GM21390 (cell line): ENCODE measurements around the gene SVIL.
"Not testable (repeated sequence)": the region's sequence is repeated elsewhere in the genome, so short reads cannot be mapped to it uniquely, and the experiment has no call there.

Source experiments
- ATAC-seq: cut with Tn5 transposase; IDR thresholded peaks from one replicate; pipeline ENCODE4 v1.9.1; 2021; ENCODE audit not compliant: unreplicated experiment

SVIL gene

GRCh38 chr10:29606693-29607092, 28.1 kb downstream of the SVIL start:
- ATAC-seq, result not testable (repeated sequence)

- ATAC-seq, result no peak
Observed at GRCh38 chr10:29604291-29604825, 30.4 kb downstream of the SVIL start.

GRCh38 chr10:29603223-29603896, 31.4 kb downstream of the SVIL start:
- ATAC-seq, result no peak

GRCh38 chr10:29600821-29601220, 34.0 kb downstream of the SVIL start:
- no peak for ATAC-seq

- no peak for ATAC-seq
Observed at GRCh38 chr10:29600067-29600466, 34.7 kb downstream of the SVIL start.

- no peak for ATAC-seq
Observed at GRCh38 chr10:29598851-29599311, 35.9 kb downstream of the SVIL start.

- no peak for ATAC-seq
Observed at GRCh38 chr10:29596826-29597225, 37.9 kb downstream of the SVIL start.

- no peak for ATAC-seq
Observed at GRCh38 chr10:29596356-29596755, 38.4 kb downstream of the SVIL start.

GRCh38 chr10:29595636-29596225, 39.0 kb downstream of the SVIL start:
- no peak for ATAC-seq

GRCh38 chr10:29595146-29595545, 39.6 kb downstream of the SVIL start:
- ATAC-seq, result no peak

GRCh38 chr10:29591651-29591968, 43.2 kb downstream of the SVIL start:
- no peak for ATAC-seq

GRCh38 chr10:29590915-29591650, 43.7 kb downstream of the SVIL start:
- no peak for ATAC-seq

- no peak for ATAC-seq
Observed at GRCh38 chr10:29588629-29589421, 45.9 kb downstream of the SVIL start.

- ATAC-seq, result not testable (repeated sequence)
Observed at GRCh38 chr10:29587750-29588628, 46.8 kb downstream of the SVIL start.

- not testable (repeated sequence) for ATAC-seq
Observed at GRCh38 chr10:29587102-29587749, 47.5 kb downstream of the SVIL start.

- no peak for ATAC-seq
Observed at GRCh38 chr10:29586509-29586908, 48.3 kb downstream of the SVIL start.

- no peak for ATAC-seq
Observed at GRCh38 chr10:29585488-29585976, 49.2 kb downstream of the SVIL start.

GRCh38 chr10:29584436-29584835, 50.3 kb downstream of the SVIL start:
- ATAC-seq, result no peak

- no peak for ATAC-seq
Observed at GRCh38 chr10:29583674-29584073, 51.1 kb downstream of the SVIL start.
